GM12878 (cell line): ENCODE data around the gene SESN1.

Experiments used
- CEBPB ChIP-seq, 2 experiments: fragments of 150-350 bp in 1 of 2; IDR thresholded peaks; 2 replicates each; pipeline ENCODE4 v1.6.1; 2012 to 2014; ENCODE audit warnings: low read depth in 2 of 2, low read length in 2 of 2, borderline replicate concordance in 1 of 2, inconsistent platforms in 1 of 2
- KDM1A ChIP-seq: fragments of 200-600 bp; sonication (generic); IDR thresholded peaks from 2 replicates; pipeline ENCODE4 v1.6.1; 2016; ENCODE audit warnings: borderline replicate concordance
- LARP7 ChIP-seq: fragments of 450-650 bp; IDR thresholded peaks from 2 replicates; pipeline ENCODE4 v1.6.1; 2017; ENCODE audit warnings: mild to moderate bottlenecking
- MTA3 ChIP-seq: IDR thresholded peaks from 2 replicates; pipeline ENCODE4 v1.6.1; 2012; ENCODE audit warnings: low read length, inconsistent platforms, borderline replicate concordance
- NFIC ChIP-seq: IDR thresholded peaks from 2 replicates; pipeline ENCODE4 v1.6.1; 2012; ENCODE audit warnings: low read depth, mild to moderate bottlenecking, inconsistent platforms, low read length, moderate library complexity
- POLR2A ChIP-seq: IDR thresholded peaks from 2 replicates; pipeline ENCODE4 v1.6.1; 2011; ENCODE audit warnings: low read depth, mild to moderate bottlenecking, low read length
- SMC3 ChIP-seq: IDR thresholded peaks from 2 replicates; pipeline ENCODE4 v1.6.1; 2011; ENCODE audit warnings: low read length, improper control_type of control experiment, borderline replicate concordance
- TCF7 ChIP-seq: IDR thresholded peaks from 2 replicates; pipeline ENCODE4 v1.6.1; 2014; ENCODE audit warnings: antibody characterized with exemption, borderline replicate concordance
- TF ChIP-seq, protein P1 (sequence below): fragments of 450-650 bp; formaldehyde crosslinking; IDR thresholded peaks from 2 replicates; pipeline ENCODE4 v1.4.0; 2020; ENCODE audit warnings: mild to moderate bottlenecking, moderate library complexity
- TF ChIP-seq, protein P2 (sequence below), 3 experiments: IDR thresholded peaks in 2 of 3; conservative IDR thresholded peaks in 1 of 3; 2 replicates each; pipeline ENCODE4 v1.5.1; 2011; ENCODE audit warnings: low read depth in 3 of 3, low read length in 3 of 3, mild to moderate bottlenecking in 3 of 3, control low read depth in 2 of 3, moderate library complexity in 2 of 3, inconsistent platforms in 1 of 3, mixed read lengths in 1 of 3; ENCODE audit not compliant: control insufficient read depth in 2 of 3, insufficient read depth in 1 of 3; ENCODE audit errors: extremely low read depth in 1 of 3
- TF ChIP-seq, protein P3 (sequence below): IDR thresholded peaks from 2 replicates; pipeline ENCODE4 v1.6.1; 2011; ENCODE audit warnings: low read depth, mild to moderate bottlenecking, low read length, moderate library complexity, borderline replicate concordance; ENCODE audit errors: extremely low read depth

DNA sequence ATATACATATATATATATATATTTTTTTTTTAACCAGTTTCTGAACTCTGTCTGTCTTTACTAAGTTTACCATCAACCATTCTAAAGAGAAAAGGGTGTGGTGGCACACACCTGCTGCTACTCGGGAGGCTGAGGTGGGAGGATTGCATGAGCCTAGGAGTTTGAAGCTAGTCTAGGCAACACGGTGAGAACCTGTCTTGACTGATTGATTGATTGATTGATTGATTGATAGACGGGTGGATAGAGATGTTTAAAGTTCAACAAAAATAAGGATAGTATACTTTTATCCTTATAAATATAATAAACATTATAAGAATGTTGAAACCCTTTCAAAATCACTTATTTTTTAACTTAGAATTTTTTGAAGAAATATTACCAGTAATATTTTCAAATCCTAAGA, 30.9 kb upstream of the SESN1 start:
- TF ChIP-seq NFIC (no peak), SMC3 (no peak), POLR2A (no peak), CEBPB (IDR thresholded peaks at IDR 0.05; ENCODE audit: borderline replicate concordance in 1 of 2, low read depth in 2 of 2, low read length in 2 of 2) (no peak), LARP7 (no peak), TCF7 (no peak), KDM1A (no peak), MTA3 (no peak)
- TF ChIP-seq, protein P1, sequence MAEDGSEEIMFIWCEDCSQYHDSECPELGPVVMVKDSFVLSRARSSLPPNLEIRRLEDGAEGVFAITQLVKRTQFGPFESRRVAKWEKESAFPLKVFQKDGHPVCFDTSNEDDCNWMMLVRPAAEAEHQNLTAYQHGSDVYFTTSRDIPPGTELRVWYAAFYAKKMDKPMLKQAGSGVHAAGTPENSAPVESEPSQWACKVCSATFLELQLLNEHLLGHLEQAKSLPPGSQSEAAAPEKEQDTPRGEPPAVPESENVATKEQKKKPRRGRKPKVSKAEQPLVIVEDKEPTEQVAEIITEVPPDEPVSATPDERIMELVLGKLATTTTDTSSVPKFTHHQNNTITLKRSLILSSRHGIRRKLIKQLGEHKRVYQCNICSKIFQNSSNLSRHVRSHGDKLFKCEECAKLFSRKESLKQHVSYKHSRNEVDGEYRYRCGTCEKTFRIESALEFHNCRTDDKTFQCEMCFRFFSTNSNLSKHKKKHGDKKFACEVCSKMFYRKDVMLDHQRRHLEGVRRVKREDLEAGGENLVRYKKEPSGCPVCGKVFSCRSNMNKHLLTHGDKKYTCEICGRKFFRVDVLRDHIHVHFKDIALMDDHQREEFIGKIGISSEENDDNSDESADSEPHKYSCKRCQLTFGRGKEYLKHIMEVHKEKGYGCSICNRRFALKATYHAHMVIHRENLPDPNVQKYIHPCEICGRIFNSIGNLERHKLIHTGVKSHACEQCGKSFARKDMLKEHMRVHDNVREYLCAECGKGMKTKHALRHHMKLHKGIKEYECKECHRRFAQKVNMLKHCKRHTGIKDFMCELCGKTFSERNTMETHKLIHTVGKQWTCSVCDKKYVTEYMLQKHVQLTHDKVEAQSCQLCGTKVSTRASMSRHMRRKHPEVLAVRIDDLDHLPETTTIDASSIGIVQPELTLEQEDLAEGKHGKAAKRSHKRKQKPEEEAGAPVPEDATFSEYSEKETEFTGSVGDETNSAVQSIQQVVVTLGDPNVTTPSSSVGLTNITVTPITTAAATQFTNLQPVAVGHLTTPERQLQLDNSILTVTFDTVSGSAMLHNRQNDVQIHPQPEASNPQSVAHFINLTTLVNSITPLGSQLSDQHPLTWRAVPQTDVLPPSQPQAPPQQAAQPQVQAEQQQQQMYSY (CRISPR knock-in tag), result no peak
- TF ChIP-seq, protein P2, sequence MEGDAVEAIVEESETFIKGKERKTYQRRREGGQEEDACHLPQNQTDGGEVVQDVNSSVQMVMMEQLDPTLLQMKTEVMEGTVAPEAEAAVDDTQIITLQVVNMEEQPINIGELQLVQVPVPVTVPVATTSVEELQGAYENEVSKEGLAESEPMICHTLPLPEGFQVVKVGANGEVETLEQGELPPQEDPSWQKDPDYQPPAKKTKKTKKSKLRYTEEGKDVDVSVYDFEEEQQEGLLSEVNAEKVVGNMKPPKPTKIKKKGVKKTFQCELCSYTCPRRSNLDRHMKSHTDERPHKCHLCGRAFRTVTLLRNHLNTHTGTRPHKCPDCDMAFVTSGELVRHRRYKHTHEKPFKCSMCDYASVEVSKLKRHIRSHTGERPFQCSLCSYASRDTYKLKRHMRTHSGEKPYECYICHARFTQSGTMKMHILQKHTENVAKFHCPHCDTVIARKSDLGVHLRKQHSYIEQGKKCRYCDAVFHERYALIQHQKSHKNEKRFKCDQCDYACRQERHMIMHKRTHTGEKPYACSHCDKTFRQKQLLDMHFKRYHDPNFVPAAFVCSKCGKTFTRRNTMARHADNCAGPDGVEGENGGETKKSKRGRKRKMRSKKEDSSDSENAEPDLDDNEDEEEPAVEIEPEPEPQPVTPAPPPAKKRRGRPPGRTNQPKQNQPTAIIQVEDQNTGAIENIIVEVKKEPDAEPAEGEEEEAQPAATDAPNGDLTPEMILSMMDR (IDR thresholded peaks at IDR 0.05 in 2 of 3, conservative IDR thresholded peaks at IDR 0.05 in 1 of 3; ENCODE audit: control insufficient read depth in 2 of 3, extremely low read depth in 1 of 3, insufficient read depth in 1 of 3, low read depth in 3 of 3, low read length in 3 of 3), result no peak
- TF ChIP-seq, protein P3, sequence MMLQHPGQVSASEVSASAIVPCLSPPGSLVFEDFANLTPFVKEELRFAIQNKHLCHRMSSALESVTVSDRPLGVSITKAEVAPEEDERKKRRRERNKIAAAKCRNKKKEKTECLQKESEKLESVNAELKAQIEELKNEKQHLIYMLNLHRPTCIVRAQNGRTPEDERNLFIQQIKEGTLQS, result no peak
